ENCODE results near the gene CAMK2G. TPM values are rescaled to one million over a fixed set of nuclear protein-coding genes. Genes with fewer than 3 reads are reported as not detected.

Gene CAMK2G
- polyA plus RNA-seq, 2 of the 4 experiments (the other 2 are of a cell fraction) = 22.6 to 25.5 TPM

GRCh38 chr10:73910401-73910763, 36.0 kb upstream of the CAMK2G start:
- peak in 1 of 2 experiments; percentile 48 for DNase-seq (ENCODE audit: low read depth in 1 of 2, low spot score in 1 of 2)
- Histone ChIP-seq H3K4me3 (peak overlapping the region; percentile 60), H3K4me1 (peaks cover 76% of the 10 kb centered on the region), H3K4me2 (peak overlapping the region; percentile 85), H3K27ac (peak overlapping the region; percentile 91 to 96), H3K9me3 (no peaks in the 10 kb centered on the region)
- ChIA-PET POLR2A (interaction anchor here (0.6 to 2.9 kb wide), 2 partner anchors 19 to 23 kb away, joined by 10 to 25 read pairs; no protein-coding TSS in a partner anchor), CTCF (interaction anchor here (1.2 to 16.7 kb wide), 5 partner anchors 10 to 31 kb away, joined by 5 to 196 read pairs (median 10); no protein-coding TSS in a partner anchor)
- FAIRE-seq = no peak
- TF ChIP-seq CTCF (IDR thresholded peaks at IDR 0.05) = 0 out of 3 replicates have a peak, but pooled peaks have one; percentile 16
- no peak for TF ChIP-seq JUNB (IDR thresholded peaks at IDR 0.05)
- peak; percentile 28 to 33; a peak in 5 of 6 replicates for ATAC-seq
- 9% methylated on average over 9 of the region's 9 CpGs for WGBS (ENCODE audit: missing lambda C conversion rate)

GRCh38 chr10:73909540-73910115, 35.3 kb upstream of the CAMK2G start:
- CTCF ChIA-PET = interaction anchor here (0.9 to 16.7 kb wide), 5 partner anchors 9 to 31 kb away, joined by 3 to 196 read pairs (median 10); no protein-coding TSS in a partner anchor
- Histone ChIP-seq H3K4me3 (peak overlapping the region; percentile 60; the same call in 2 of the 3 replicates), H3K27ac (peak overlapping the region; percentile 91 to 96), H3K4me1 (peaks cover 82% of the 10 kb centered on the region), H3K4me2 (peak overlapping the region; percentile 85), H3K9me3 (no peaks in the 10 kb centered on the region)
- TF ChIP-seq RCOR1 (IDR thresholded peaks at IDR 0.05; ENCODE audit: low read depth, low read length) = no peak
- 0 out of 2 replicates have a peak, but pooled peaks have one; percentile 44 for TF ChIP-seq RARB (CRISPR knock-in tag; IDR thresholded peaks at IDR 0.05)
- no peak for TF ChIP-seq HES2 (IDR thresholded peaks at IDR 0.05)
- TF ChIP-seq CEBPB (IDR thresholded peaks at IDR 0.05) = no peak
- 23% methylated on average over 4 of the region's 4 CpGs for WGBS (ENCODE audit: missing lambda C conversion rate)
- POLR2A ChIA-PET = interaction anchor here (3.9 kb wide), 1 partner anchor 20 kb away, joined by 98 read pairs; no protein-coding TSS in a partner anchor
- DNase-seq (ENCODE audit: low read depth in 1 of 2, low spot score in 1 of 2) (no peak), FAIRE-seq (no peak), ATAC-seq (peak in 1 of 2 experiments; percentile 0; a peak in 2 of 6 replicates)

DNA sequence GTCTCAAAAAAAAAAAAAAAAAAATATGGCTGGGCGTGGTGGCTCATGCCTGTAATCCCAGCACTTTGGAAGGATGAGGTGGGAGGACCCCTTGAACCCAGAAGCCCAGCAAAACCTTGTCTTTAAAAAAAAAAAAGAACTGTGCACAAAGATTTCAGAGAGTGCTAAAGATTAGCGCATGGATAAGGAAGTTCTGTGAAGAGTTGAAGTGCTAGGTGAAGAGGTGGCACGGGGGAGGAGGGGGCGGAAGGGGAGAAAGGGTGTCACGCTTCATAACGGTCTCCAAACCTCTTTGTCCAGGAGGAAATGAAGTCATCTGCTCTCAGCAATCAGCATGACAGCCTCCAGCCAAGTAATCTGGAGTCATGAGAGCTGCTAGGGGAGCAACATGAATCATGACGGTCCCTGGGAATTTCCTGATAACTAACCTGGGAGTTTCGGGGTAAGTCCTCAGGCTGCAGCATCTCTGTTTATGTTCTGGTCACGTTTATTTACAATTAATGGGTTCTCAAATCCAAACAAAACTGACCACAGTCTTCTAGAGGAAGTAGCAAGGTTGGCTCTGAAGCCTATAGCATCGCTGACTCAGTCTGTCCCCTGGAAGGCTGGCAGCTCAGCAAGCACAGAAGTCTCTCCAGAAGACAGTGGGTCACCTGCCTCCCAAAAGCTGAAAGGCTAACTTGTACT, 34.6 kb upstream of the CAMK2G start:
- peak; percentile 51; a peak in 5 of 6 replicates for ATAC-seq
- ChIA-PET POLR2A (interaction anchor here (0.7 to 3.9 kb wide), 3 partner anchors 19 to 95 kb away, joined by 3 to 98 read pairs (median 4); no protein-coding TSS in a partner anchor), CTCF (interaction anchor here (0.9 to 16.7 kb wide), 4 partner anchors 14 to 32 kb away, joined by 3 to 196 read pairs (median 86); no protein-coding TSS in a partner anchor)
- Histone ChIP-seq H3K27ac (peak overlapping the region; percentile 91 to 96), H3K4me1 (peaks cover 79% of the 10 kb centered on the region), H3K9me3 (no peaks in the 10 kb centered on the region), H3K4me2 (peak overlapping the region; percentile 85), H3K4me3 (peak overlapping the region; percentile 60; the same call in 2 of the 3 replicates)
- DNase-seq (ENCODE audit: low read depth in 1 of 2, low spot score in 1 of 2) = peak; percentile 81 to 93
- WGBS (ENCODE audit: missing lambda C conversion rate) = 0% methylated on average over 10 of the region's 10 CpGs
- FAIRE-seq = no peak
- TF ChIP-seq SMC3 (IDR thresholded peaks at IDR 0.05) (no peak), MAZ (IDR thresholded peaks at IDR 0.05; ENCODE audit: borderline replicate concordance, low read depth, low read length) (no peak), RAD21 (conservative IDR thresholded peaks at IDR 0.05 in 1 of 2, IDR thresholded peaks at IDR 0.05 in 1 of 2) (peak in 1 of 2 experiments; percentile 13; a peak in 1 of 5 replicates), BHLHE40 (IDR thresholded peaks at IDR 0.05; ENCODE audit: low read depth, low read length) (no peak), HES2 (IDR thresholded peaks at IDR 0.05) (no peak), FOXS1 (CRISPR knock-in tag; IDR thresholded peaks at IDR 0.05) (peak; percentile 25; the same call in 1 of the 2 replicates), MAFK (IDR thresholded peaks at IDR 0.05; ENCODE audit: partially characterized antibody) (peak; percentile 32), FOSB (CRISPR knock-in tag; IDR thresholded peaks at IDR 0.05) (no peak), ESRRA (IDR thresholded peaks at IDR 0.05; ENCODE audit: borderline replicate concordance, low read length) (no peak), BCL3 (IDR thresholded peaks at IDR 0.05) (peak; percentile 66; the same call in 1 of the 3 replicates), ZNF302 (CRISPR knock-in tag; IDR thresholded peaks at IDR 0.05) (no peak), ATOH8 (CRISPR knock-in tag; IDR thresholded peaks at IDR 0.05; ENCODE audit: low read depth) (no peak), EHMT2 (IDR thresholded peaks at IDR 0.05; ENCODE audit: low read depth) (no peak), NPAS2 (CRISPR knock-in tag; IDR thresholded peaks at IDR 0.05; ENCODE audit: borderline replicate concordance) (no peak), TFCP2L1 (CRISPR knock-in tag; IDR thresholded peaks at IDR 0.05) (no peak)
- TF ChIP-seq, protein P1, sequence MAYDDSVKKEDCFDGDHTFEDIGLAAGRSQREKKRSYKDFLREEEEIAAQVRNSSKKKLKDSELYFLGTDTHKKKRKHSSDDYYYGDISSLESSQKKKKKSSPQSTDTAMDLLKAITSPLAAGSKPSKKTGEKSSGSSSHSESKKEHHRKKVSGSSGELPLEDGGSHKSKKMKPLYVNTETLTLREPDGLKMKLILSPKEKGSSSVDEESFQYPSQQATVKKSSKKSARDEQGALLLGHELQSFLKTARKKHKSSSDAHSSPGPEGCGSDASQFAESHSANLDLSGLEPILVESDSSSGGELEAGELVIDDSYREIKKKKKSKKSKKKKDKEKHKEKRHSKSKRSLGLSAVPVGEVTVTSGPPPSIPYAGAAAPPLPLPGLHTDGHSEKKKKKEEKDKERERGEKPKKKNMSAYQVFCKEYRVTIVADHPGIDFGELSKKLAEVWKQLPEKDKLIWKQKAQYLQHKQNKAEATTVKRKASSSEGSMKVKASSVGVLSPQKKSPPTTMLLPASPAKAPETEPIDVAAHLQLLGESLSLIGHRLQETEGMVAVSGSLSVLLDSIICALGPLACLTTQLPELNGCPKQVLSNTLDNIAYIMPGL (CRISPR knock-in tag; IDR thresholded peaks at IDR 0.05; ENCODE audit: borderline replicate concordance) = no peak
